GM12878 (cell line): ENCODE measurements around the gene HMG20B.

Experiments used
- EZH2 ChIP-seq: IDR thresholded peaks from 2 replicates; pipeline ENCODE4 v1.6.1; 2012; ENCODE audit warnings: low read depth, mild to moderate bottlenecking, control low read depth, inconsistent platforms, low read length, borderline replicate concordance; ENCODE audit not compliant: control insufficient read depth
- RAD21 ChIP-seq: IDR thresholded peaks from 2 replicates; pipeline ENCODE4 v1.6.1; 2011; ENCODE audit warnings: mild to moderate bottlenecking, low read depth, low read length, moderate library complexity; ENCODE audit not compliant: insufficient read depth
- TCF3 ChIP-seq: IDR thresholded peaks from 2 replicates; pipeline ENCODE4 v1.6.1; 2012; ENCODE audit warnings: low read depth, mild to moderate bottlenecking, low read length, borderline replicate concordance; ENCODE audit not compliant: insufficient read depth
- TF ChIP-seq, protein P1 (sequence below), 3 experiments: IDR thresholded peaks in 2 of 3; conservative IDR thresholded peaks in 1 of 3; 2 replicates each; pipeline ENCODE4 v1.5.1; 2011; ENCODE audit warnings: low read depth in 3 of 3, low read length in 3 of 3, mild to moderate bottlenecking in 3 of 3, control low read depth in 2 of 3, moderate library complexity in 2 of 3, inconsistent platforms in 1 of 3, mixed read lengths in 1 of 3; ENCODE audit not compliant: control insufficient read depth in 2 of 3, insufficient read depth in 1 of 3; ENCODE audit errors: extremely low read depth in 1 of 3
- TF ChIP-seq, protein P2 (sequence below): IDR thresholded peaks from 2 replicates; pipeline ENCODE4 v1.6.1; 2012; ENCODE audit warnings: mild to moderate bottlenecking, low read depth, low read length
- TF ChIP-seq, protein P3 (sequence below): IDR thresholded peaks from 2 replicates; pipeline ENCODE4 v1.6.1; 2011; ENCODE audit warnings: low read depth, low read length, improper control_type of control experiment, borderline replicate concordance

DNA sequence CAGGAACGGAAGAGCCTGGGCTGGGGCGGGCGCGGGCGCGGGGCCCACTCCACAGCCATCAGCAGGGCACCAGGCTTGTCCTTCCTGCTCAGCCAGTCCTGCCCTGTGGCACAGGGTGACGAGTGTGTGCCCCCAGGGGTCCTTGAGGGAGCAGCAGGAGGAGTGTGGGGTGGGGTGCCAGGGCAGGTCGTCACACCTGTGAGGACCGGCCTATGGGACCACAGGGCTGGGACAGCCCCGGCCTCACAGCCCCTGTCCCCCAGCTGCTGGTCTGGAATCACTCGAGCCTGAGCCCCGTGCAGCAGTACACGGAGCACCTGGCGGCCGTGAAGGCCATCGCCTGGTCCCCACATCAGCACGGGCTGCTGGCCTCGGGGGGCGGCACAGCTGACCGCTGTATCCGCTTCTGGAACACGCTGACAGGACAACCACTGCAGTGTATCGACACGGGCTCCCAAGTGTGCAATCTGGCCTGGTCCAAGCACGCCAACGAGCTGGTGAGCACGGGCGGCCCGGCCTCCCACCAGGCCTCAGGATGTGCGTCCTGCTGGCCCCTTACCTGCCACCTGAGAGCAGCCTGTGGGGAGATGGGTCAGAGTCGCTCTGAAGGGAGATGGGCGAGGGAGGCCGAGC lies 40.5 kb upstream of the HMG20B start:
- TF ChIP-seq, protein P1, sequence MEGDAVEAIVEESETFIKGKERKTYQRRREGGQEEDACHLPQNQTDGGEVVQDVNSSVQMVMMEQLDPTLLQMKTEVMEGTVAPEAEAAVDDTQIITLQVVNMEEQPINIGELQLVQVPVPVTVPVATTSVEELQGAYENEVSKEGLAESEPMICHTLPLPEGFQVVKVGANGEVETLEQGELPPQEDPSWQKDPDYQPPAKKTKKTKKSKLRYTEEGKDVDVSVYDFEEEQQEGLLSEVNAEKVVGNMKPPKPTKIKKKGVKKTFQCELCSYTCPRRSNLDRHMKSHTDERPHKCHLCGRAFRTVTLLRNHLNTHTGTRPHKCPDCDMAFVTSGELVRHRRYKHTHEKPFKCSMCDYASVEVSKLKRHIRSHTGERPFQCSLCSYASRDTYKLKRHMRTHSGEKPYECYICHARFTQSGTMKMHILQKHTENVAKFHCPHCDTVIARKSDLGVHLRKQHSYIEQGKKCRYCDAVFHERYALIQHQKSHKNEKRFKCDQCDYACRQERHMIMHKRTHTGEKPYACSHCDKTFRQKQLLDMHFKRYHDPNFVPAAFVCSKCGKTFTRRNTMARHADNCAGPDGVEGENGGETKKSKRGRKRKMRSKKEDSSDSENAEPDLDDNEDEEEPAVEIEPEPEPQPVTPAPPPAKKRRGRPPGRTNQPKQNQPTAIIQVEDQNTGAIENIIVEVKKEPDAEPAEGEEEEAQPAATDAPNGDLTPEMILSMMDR (IDR thresholded peaks at IDR 0.05 in 2 of 3, conservative IDR thresholded peaks at IDR 0.05 in 1 of 3; ENCODE audit: control insufficient read depth in 2 of 3, extremely low read depth in 1 of 3, insufficient read depth in 1 of 3, low read depth in 3 of 3, low read length in 3 of 3) = no peak
- TF ChIP-seq, protein P2, sequence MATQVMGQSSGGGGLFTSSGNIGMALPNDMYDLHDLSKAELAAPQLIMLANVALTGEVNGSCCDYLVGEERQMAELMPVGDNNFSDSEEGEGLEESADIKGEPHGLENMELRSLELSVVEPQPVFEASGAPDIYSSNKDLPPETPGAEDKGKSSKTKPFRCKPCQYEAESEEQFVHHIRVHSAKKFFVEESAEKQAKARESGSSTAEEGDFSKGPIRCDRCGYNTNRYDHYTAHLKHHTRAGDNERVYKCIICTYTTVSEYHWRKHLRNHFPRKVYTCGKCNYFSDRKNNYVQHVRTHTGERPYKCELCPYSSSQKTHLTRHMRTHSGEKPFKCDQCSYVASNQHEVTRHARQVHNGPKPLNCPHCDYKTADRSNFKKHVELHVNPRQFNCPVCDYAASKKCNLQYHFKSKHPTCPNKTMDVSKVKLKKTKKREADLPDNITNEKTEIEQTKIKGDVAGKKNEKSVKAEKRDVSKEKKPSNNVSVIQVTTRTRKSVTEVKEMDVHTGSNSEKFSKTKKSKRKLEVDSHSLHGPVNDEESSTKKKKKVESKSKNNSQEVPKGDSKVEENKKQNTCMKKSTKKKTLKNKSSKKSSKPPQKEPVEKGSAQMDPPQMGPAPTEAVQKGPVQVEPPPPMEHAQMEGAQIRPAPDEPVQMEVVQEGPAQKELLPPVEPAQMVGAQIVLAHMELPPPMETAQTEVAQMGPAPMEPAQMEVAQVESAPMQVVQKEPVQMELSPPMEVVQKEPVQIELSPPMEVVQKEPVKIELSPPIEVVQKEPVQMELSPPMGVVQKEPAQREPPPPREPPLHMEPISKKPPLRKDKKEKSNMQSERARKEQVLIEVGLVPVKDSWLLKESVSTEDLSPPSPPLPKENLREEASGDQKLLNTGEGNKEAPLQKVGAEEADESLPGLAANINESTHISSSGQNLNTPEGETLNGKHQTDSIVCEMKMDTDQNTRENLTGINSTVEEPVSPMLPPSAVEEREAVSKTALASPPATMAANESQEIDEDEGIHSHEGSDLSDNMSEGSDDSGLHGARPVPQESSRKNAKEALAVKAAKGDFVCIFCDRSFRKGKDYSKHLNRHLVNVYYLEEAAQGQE = no peak
- TF ChIP-seq EZH2 (no peak), TCF3 (no peak), RAD21 (no peak)
- TF ChIP-seq, protein P3, sequence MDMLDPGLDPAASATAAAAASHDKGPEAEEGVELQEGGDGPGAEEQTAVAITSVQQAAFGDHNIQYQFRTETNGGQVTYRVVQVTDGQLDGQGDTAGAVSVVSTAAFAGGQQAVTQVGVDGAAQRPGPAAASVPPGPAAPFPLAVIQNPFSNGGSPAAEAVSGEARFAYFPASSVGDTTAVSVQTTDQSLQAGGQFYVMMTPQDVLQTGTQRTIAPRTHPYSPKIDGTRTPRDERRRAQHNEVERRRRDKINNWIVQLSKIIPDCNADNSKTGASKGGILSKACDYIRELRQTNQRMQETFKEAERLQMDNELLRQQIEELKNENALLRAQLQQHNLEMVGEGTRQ = no peak
